Stimulated activated naive CD8-positive, alpha-beta T cell treated with anti-CD3 and anti-CD28 coated beads, Interleukin-15, Interleukin-2, amounts not matched to agents 100 ng/mL and 50 ng/mL, for 24 hours (primary cell): ENCODE data around the gene DZANK1.
A peak's percentile ranks its signal among the peaks of the same experiment; 100 is the strongest.

Source experiments
- H3K27ac Mint-ChIP-seq: one replicate; pipeline ENCODE4 v1.8.0; 2021; ENCODE audit warnings: mild to moderate bottlenecking, mixed read lengths
- H3K27me3 Mint-ChIP-seq: one replicate; pipeline ENCODE4 v1.8.0; 2021; ENCODE audit warnings: mixed read lengths
- H3K36me3 Mint-ChIP-seq: one replicate; pipeline ENCODE4 v1.8.0; 2021; ENCODE audit warnings: low read depth, mixed read lengths
- H3K4me1 Mint-ChIP-seq: one replicate; pipeline ENCODE4 v1.8.0; 2021; ENCODE audit warnings: low read depth, mixed read lengths
- H3K4me3 Mint-ChIP-seq: one replicate; pipeline ENCODE4 v1.8.0; 2021; ENCODE audit warnings: mild to moderate bottlenecking, mixed read lengths
- H3K9me3 Mint-ChIP-seq: one replicate; pipeline ENCODE4 v1.8.0; 2021; ENCODE audit warnings: mixed read lengths

The DZANK1 gene

DNA sequence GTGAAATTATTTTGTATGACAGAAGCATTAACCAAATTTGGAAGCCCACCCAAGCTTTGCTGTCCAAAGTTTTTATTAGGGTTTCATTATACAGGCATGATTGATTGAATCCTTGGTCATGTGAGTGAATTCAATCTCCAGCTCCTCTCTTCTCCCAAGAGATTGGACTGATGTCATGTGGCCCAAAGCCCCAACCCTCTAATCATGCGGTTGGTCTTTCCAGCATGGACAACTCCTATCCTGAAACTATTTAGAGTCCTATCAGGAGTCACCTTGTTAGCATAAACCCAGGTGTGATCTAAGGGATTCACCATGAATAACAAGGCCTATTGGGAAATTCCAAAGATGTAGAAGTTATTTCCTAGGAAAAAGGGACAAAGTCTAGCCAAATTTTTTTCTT, 11.0 kb upstream of the DZANK1 start:
- Mint-ChIP-seq H3K4me3 (no peak overlapping the region), H3K36me3 (peaks cover 56% of the 10 kb centered on the region), H3K27ac (no peak overlapping the region), H3K4me1 (no peaks in the 10 kb centered on the region), H3K27me3 (no peaks in the 10 kb centered on the region), H3K9me3 (no peaks in the 10 kb centered on the region)

DNA sequence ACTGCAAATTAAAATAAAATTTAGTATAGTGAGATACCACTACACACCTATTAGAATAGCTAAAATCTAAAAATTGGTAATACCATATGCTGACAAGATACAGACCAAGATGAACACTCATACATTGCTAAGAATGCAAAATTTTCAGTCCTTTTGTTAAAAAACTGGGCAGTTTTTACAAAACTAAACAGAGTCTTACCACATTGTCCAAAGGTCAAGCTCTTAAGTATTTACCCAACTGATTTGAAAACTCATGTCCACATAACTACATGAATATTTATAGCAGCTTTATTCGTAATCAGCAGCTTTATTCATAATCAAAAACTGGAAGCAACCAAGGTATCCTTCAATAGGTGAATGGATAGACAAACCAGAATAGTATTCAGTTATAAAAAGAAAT, 10.4 kb upstream of the DZANK1 start:
- Mint-ChIP-seq H3K9me3 (no peaks in the 10 kb centered on the region), H3K27ac (no peak overlapping the region), H3K36me3 (peaks cover 50% of the 10 kb centered on the region), H3K4me1 (no peaks in the 10 kb centered on the region), H3K27me3 (no peaks in the 10 kb centered on the region), H3K4me3 (no peak overlapping the region)

DNA sequence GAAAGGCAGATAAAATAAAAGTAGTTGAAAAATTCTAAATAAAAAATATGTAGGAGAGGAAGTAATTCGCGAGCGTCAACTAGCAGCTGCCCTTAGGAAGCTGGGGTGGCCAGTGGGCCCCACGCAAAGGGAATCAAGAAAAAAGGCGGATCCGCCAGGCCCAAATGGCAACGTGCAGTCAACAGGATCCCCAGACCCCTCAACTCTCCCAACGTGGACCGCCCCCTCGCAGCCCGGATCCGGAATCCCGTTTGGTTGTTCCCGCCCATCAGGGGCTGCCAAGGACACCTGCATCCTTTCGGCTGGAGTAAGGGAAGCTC, 296 bp downstream of the DZANK1 start:
- Mint-ChIP-seq H3K27me3 (no peaks in the 10 kb centered on the region), H3K36me3 (peaks cover 17% of the 10 kb centered on the region), H3K27ac (peak overlapping the region; percentile 95), H3K4me1 (peaks cover 33% of the 10 kb centered on the region), H3K9me3 (no peaks in the 10 kb centered on the region), H3K4me3 (peak overlapping the region; percentile 97)

DNA sequence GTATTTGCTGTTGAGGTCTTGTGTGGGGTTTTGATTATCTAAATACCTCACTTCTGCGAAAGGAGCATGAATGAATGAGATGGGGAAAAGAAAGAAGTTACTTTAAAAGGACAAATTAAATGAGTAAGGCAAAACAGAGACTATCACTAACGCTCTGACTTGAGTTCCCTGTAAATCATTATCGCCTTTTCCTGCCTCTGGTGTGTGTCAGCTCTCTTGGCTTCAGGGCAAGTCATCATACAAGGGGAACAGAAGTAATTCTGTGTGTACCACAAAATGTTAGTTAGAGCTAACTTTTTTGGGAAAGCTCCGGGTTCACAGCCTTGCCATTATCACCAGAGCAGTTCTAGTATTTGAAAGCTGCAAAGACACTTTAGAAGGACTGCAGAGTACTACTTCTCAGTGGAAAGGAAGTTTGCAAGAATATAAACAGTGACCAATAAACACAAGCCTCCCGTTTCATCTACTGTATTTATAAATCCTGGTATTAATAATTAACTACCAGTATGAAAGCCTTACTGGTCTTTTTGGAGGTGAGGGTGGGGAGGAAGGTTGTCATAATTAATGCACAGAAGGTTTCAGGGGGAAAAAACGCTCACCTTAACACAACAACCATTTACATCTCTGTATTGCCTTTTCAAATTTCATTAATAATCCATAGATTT, 1.2 kb downstream of the DZANK1 start:
- H3K27ac Mint-ChIP-seq, result no peak overlapping the region
- H3K9me3 Mint-ChIP-seq, result no peaks in the 10 kb centered on the region
- H3K4me3 Mint-ChIP-seq, result peak overlapping the region; percentile 97
- peaks cover 33% of the 10 kb centered on the region for H3K4me1 Mint-ChIP-seq
- H3K36me3 Mint-ChIP-seq, result peaks cover 13% of the 10 kb centered on the region
- H3K27me3 Mint-ChIP-seq, result no peaks in the 10 kb centered on the region

- Mint-ChIP-seq H3K4me3 (no peak overlapping the region), H3K27ac (no peak overlapping the region), H3K9me3 (no peaks in the 10 kb centered on the region), H3K27me3 (no peaks in the 10 kb centered on the region), H3K4me1 (no peaks in the 10 kb centered on the region), H3K36me3 (no peaks in the 10 kb centered on the region)
Measured at GRCh38 chr20:18456600-18456999, 10.2 kb downstream of the DZANK1 start.

GRCh38 chr20:18443886-18444285, 22.9 kb downstream of the DZANK1 start:
- Mint-ChIP-seq H3K27ac (no peak overlapping the region), H3K36me3 (no peaks in the 10 kb centered on the region), H3K27me3 (no peaks in the 10 kb centered on the region), H3K9me3 (no peaks in the 10 kb centered on the region), H3K4me3 (no peak overlapping the region), H3K4me1 (no peaks in the 10 kb centered on the region)

- Mint-ChIP-seq H3K36me3 (no peaks in the 10 kb centered on the region), H3K9me3 (no peaks in the 10 kb centered on the region), H3K27me3 (no peaks in the 10 kb centered on the region), H3K27ac (no peak overlapping the region), H3K4me1 (peaks cover 6% of the 10 kb centered on the region), H3K4me3 (no peak overlapping the region)
Measured at GRCh38 chr20:18440403-18440802, 26.4 kb downstream of the DZANK1 start.

DNA sequence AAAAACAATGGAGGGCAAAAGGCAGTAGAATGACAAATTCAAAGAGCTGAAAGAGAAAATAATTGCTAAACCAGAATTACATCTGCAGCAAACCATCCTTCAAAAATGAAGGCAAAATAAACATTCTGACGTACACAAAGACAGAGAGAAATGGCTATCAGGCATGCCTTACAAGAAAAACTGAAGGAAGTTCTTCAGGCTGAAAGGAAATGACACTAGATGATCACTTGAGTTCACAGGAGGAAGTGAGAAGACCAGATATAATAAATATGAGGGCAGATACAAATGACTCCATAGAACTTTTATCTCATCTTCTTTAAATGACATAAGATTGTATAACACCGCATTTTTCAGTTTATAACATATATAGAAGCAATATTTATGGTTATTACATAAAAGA, 30.0 kb downstream of the DZANK1 start:
- Mint-ChIP-seq H3K4me1 (peaks cover 6% of the 10 kb centered on the region), H3K4me3 (no peak overlapping the region), H3K36me3 (no peaks in the 10 kb centered on the region), H3K27me3 (no peaks in the 10 kb centered on the region), H3K9me3 (no peaks in the 10 kb centered on the region), H3K27ac (no peak overlapping the region)

DNA sequence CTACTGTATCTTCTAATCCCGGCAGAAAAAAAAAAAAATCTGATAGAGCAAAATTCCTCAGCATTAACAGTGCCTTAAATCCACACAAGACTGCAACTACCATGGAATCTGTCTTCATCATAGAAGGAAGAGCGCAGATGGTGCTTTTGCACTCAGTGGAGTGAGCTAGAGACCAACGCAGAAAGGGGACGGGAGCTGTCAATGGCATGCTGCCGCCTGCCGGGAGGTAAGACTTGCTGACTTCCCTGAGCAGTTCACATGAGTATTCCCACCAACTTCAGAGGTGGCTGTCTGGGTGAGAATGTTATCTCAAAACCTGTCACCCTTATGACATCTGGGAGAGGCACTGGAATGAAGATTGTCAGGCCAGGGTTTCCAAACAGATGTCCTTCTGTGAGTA, 35.6 kb downstream of the DZANK1 start:
- H3K27me3 Mint-ChIP-seq, result no peaks in the 10 kb centered on the region
- H3K4me3 Mint-ChIP-seq, result no peak overlapping the region
- no peaks in the 10 kb centered on the region for H3K36me3 Mint-ChIP-seq
- H3K4me1 Mint-ChIP-seq, result no peaks in the 10 kb centered on the region
- no peaks in the 10 kb centered on the region for H3K9me3 Mint-ChIP-seq
- H3K27ac Mint-ChIP-seq, result no peak overlapping the region

- Mint-ChIP-seq H3K27me3 (no peaks in the 10 kb centered on the region), H3K4me1 (no peaks in the 10 kb centered on the region), H3K4me3 (no peak overlapping the region), H3K36me3 (no peaks in the 10 kb centered on the region), H3K9me3 (no peaks in the 10 kb centered on the region), H3K27ac (no peak overlapping the region)
Measured at GRCh38 chr20:18430172-18430826, 36.5 kb downstream of the DZANK1 start.

- H3K4me3 Mint-ChIP-seq, result no peak overlapping the region
- no peaks in the 10 kb centered on the region for H3K4me1 Mint-ChIP-seq
- H3K27me3 Mint-ChIP-seq, result no peaks in the 10 kb centered on the region
- no peaks in the 10 kb centered on the region for H3K9me3 Mint-ChIP-seq
- no peak overlapping the region for H3K27ac Mint-ChIP-seq
- no peaks in the 10 kb centered on the region for H3K36me3 Mint-ChIP-seq
Measured at GRCh38 chr20:18428490-18429173, 38.2 kb downstream of the DZANK1 start.

DNA sequence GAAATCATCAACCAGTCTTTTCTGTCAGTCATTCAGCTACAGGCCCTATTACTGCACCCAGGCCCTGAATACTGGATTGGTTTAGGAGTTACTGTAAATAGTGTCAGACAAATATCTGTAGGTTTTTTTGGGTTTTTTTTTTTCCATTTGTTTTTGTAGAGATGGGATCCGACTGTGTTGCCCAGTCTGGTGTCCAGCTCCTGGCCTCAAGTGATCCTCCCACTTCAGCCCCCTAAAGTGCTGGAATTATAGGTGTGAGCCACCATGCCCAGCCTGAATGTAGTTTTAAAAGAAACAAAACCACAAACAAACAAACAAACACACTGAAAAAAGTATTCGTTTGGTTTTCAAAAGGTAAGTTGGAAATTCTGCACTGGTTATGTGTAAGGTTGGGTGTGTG, 39.6 kb downstream of the DZANK1 start:
- H3K36me3 Mint-ChIP-seq, result no peaks in the 10 kb centered on the region
- H3K27ac Mint-ChIP-seq, result no peak overlapping the region
- H3K27me3 Mint-ChIP-seq, result no peaks in the 10 kb centered on the region
- H3K4me1 Mint-ChIP-seq, result no peaks in the 10 kb centered on the region
- no peak overlapping the region for H3K4me3 Mint-ChIP-seq
- no peaks in the 10 kb centered on the region for H3K9me3 Mint-ChIP-seq

- no peaks in the 10 kb centered on the region for H3K27me3 Mint-ChIP-seq
- H3K4me1 Mint-ChIP-seq, result no peaks in the 10 kb centered on the region
- no peaks in the 10 kb centered on the region for H3K36me3 Mint-ChIP-seq
- H3K9me3 Mint-ChIP-seq, result no peaks in the 10 kb centered on the region
- H3K4me3 Mint-ChIP-seq, result no peak overlapping the region
- no peak overlapping the region for H3K27ac Mint-ChIP-seq
Measured at GRCh38 chr20:18421608-18422007, 45.2 kb downstream of the DZANK1 start.

- Mint-ChIP-seq H3K4me3 (no peak overlapping the region), H3K27ac (no peak overlapping the region), H3K4me1 (peaks cover 5% of the 10 kb centered on the region), H3K27me3 (no peaks in the 10 kb centered on the region), H3K36me3 (no peaks in the 10 kb centered on the region), H3K9me3 (no peaks in the 10 kb centered on the region)
Measured at GRCh38 chr20:18416486-18416885, 50.3 kb downstream of the DZANK1 start.

- Mint-ChIP-seq H3K27me3 (no peaks in the 10 kb centered on the region), H3K36me3 (no peaks in the 10 kb centered on the region)
Measured at GRCh38 chr20:18414140-18414539, 52.7 kb downstream of the DZANK1 start.

More at GRCh38 chr20:18414140-18414539, 52.7 kb downstream of the DZANK1 start:
- Mint-ChIP-seq H3K9me3 (no peaks in the 10 kb centered on the region), H3K27ac (no peak overlapping the region), H3K4me3 (no peak overlapping the region), H3K4me1 (peaks cover 5% of the 10 kb centered on the region)
